Measurements from ENCODE around the gene PRELID3B. TPM values are rescaled to one million over a fixed set of nuclear protein-coding genes. Genes with fewer than 3 reads are reported as not detected.

PRELID3B gene
- total RNA-seq, 1 experiment from 2014 or later, result 52.6 TPM

DNA sequence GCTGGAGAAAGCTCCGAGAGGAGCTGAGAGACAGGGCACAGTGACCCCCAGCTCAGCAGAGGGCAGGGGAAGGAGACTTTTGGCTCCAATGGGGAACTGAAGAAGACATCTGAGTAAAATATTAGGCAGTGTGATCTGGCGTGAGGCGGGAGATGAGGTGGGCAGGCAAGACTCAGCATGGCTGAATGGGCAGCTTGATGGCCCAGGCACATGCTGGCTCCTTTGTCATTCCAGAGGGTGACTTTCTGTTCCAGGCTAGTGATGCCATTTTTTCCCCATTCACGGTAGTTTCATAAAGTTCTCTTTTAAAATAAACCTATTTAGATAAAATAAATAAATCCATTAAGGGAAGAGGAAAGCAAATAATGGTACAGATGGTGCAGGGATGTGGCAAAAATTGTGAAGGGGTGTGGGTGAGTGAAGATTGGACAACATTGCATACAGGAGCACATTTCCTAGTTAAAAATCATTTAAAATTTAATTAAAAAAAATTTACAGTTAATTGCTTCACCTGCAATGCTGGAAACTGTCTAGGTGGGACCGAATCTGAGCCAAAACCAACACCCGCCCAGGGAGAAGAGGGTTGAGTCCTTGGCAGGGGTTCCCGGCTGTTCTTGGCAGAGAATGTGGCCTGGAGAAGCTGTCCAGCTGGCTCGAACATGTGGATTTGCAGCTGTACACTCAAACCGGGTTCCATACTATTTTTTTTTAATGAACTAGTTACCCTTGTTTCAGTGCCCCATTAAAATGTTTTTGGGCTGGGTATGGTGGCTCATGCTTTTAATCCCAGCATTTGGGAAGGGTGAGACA, 41.7 kb upstream of the PRELID3B start:
- no peak overlapping the region for H3K23ac ChIP-seq (ENCODE audit: insufficient read length, low read depth, low read length)
- Mint-ChIP-seq H3K4me3 (no peak overlapping the region), H3K36me3 (ENCODE audit: insufficient read depth in 1 of 3, low read depth in 3 of 3) (no peaks in the 10 kb centered on the region), H3K4me1 (no peaks in the 10 kb centered on the region), H3K9me3 (no peaks in the 10 kb centered on the region), H3K27me3 (ENCODE audit: low read depth) (peaks cover 7% of the 10 kb centered on the region; the same call in 1 of the 2 replicates), H3K27ac (no peak overlapping the region)
- no peaks in the 10 kb centered on the region for H3K27me3 ChIP-seq (ENCODE audit: insufficient read depth, low read length)
- H3K27ac ChIP-seq (ENCODE audit: insufficient read length, low read depth, low read length), result no peak overlapping the region
- H3K9me3 ChIP-seq (ENCODE audit: control insufficient read depth, low read depth, low read length), result no peaks in the 10 kb centered on the region
- no peak overlapping the region for H4K91ac ChIP-seq (ENCODE audit: insufficient read length, low read depth, low read length)
- TF ChIP-seq, protein P1, sequence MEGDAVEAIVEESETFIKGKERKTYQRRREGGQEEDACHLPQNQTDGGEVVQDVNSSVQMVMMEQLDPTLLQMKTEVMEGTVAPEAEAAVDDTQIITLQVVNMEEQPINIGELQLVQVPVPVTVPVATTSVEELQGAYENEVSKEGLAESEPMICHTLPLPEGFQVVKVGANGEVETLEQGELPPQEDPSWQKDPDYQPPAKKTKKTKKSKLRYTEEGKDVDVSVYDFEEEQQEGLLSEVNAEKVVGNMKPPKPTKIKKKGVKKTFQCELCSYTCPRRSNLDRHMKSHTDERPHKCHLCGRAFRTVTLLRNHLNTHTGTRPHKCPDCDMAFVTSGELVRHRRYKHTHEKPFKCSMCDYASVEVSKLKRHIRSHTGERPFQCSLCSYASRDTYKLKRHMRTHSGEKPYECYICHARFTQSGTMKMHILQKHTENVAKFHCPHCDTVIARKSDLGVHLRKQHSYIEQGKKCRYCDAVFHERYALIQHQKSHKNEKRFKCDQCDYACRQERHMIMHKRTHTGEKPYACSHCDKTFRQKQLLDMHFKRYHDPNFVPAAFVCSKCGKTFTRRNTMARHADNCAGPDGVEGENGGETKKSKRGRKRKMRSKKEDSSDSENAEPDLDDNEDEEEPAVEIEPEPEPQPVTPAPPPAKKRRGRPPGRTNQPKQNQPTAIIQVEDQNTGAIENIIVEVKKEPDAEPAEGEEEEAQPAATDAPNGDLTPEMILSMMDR (conservative IDR thresholded peaks at IDR 0.05), result no peak
- no peak overlapping the region for H3K4me2 ChIP-seq (ENCODE audit: insufficient read depth, insufficient read length, low read length)
- H3K4me1 ChIP-seq (ENCODE audit: insufficient read depth, low read length), result no peaks in the 10 kb centered on the region
- H3K9ac ChIP-seq (ENCODE audit: extremely low read depth, insufficient read length, low read length), result no peak overlapping the region
- no peaks in the 10 kb centered on the region for H3K79me1 ChIP-seq (ENCODE audit: insufficient read depth, low read depth, low read length, poor library complexity, severe bottlenecking)
- no peak overlapping the region for H3K56ac ChIP-seq (ENCODE audit: insufficient read length, low read depth, low read length)
- H3K4ac ChIP-seq (ENCODE audit: low read depth, low read length), result no peak overlapping the region
- no peak overlapping the region for H2BK15ac ChIP-seq (ENCODE audit: low read depth, low read length)
- H2BK120ac ChIP-seq (ENCODE audit: low read depth, low read length, poor library complexity, severe bottlenecking), result no peak overlapping the region
- DNase-seq, result no peak
- H4K8ac ChIP-seq (replicated peaks; ENCODE audit: insufficient read length, low read depth, low read length), result no peak overlapping the region
- no peak overlapping the region for H4K5ac ChIP-seq (ENCODE audit: insufficient read length, low read depth, low read length)
- H4K20me1 ChIP-seq (ENCODE audit: control insufficient read depth, insufficient read depth, insufficient read length), result no peaks in the 10 kb centered on the region
- H2BK12ac ChIP-seq (ENCODE audit: insufficient read length, low read depth, low read length), result no peak overlapping the region
- H3K79me2 ChIP-seq (ENCODE audit: insufficient read depth, low read length), result no peaks in the 10 kb centered on the region
- no peak overlapping the region for H2BK5ac ChIP-seq (ENCODE audit: insufficient read length, low read length)
- WGBS (ENCODE audit: extremely low coverage, insufficient read length, low lambda C conversion rate), result no CpG with 5 or more reads among the region's 9 CpGs
- H2AK5ac ChIP-seq (ENCODE audit: insufficient read length, low read length), result no peak overlapping the region
- no peak overlapping the region for H3K14ac ChIP-seq (ENCODE audit: insufficient read depth, low read length)
- H3T11ph ChIP-seq (ENCODE audit: low read length), result no peak overlapping the region
- no peak overlapping the region for H3K18ac ChIP-seq (ENCODE audit: insufficient read length, low read depth, low read length)
- H3K23me2 ChIP-seq (ENCODE audit: insufficient read length, low read depth, low read length, poor library complexity, severe bottlenecking), result no peaks in the 10 kb centered on the region
- H2BK20ac ChIP-seq (ENCODE audit: low read depth, low read length, poor library complexity, severe bottlenecking), result no peak overlapping the region
- no peak overlapping the region for H2AFZ ChIP-seq (ENCODE audit: low read length)
